ENCODE results near the gene SIRPA. TPM values are rescaled to one million over a fixed set of nuclear protein-coding genes. Genes with fewer than 3 reads are reported as not detected.
A peak's percentile ranks its signal among the peaks of the same experiment; 100 is the strongest.

Gene SIRPA
- total RNA-seq, 2 experiments from 2014 or later = 0.60 to 0.64 TPM

GRCh38 chr20:1876975-1877608, 18.1 kb upstream of the SIRPA start:
- Mint-ChIP-seq H3K36me3 (ENCODE audit: low read depth) (no peaks in the 10 kb centered on the region), H3K9me3 (no peaks in the 10 kb centered on the region), H3K4me1 (ENCODE audit: low read depth) (peaks cover under 1% of the 10 kb centered on the region), H3K4me3 (no peak overlapping the region), H3K27ac (no peak overlapping the region), H3K27me3 (peaks cover 16% of the 10 kb centered on the region)
- ChIA-PET POLR2A (no interaction called here), CTCF (no interaction called here)
- Histone ChIP-seq H3K9me3 (ENCODE audit: control insufficient read depth in 1 of 2, insufficient read depth in 1 of 2, low read length in 2 of 2) (no peaks in the 10 kb centered on the region), H3K27ac (ENCODE audit: low read depth in 1 of 2, low read length in 2 of 2) (no peak overlapping the region), H3K4me3 (ENCODE audit: low read length) (no peak overlapping the region), H3K27me3 (ENCODE audit: control insufficient read depth in 1 of 2, insufficient read depth in 2 of 2, low read length in 2 of 2) (peaks cover 0 to 3% of the 10 kb centered on the region in 2 experiments), H3K4me1 (ENCODE audit: insufficient read depth, low read length) (no peaks in the 10 kb centered on the region), H3K36me3 (ENCODE audit: insufficient read depth, low read length) (no peaks in the 10 kb centered on the region)
- DNase-seq (peak in 2 of 14 experiments; percentile 7 to 67), ATAC-seq (ENCODE audit: poor library complexity) (no peak)
- intact Hi-C loops (cut with DNase I, micrococcal nuclease) = no loop called here
- TF ChIP-seq CTCF (IDR thresholded peaks at IDR 0.05) = no peak

GRCh38 chr20:1877609-1878200, 17.5 kb upstream of the SIRPA start:
- H3K36me3 Mint-ChIP-seq (ENCODE audit: low read depth) = no peaks in the 10 kb centered on the region
- no peaks in the 10 kb centered on the region for H3K9me3 ChIP-seq (ENCODE audit: control insufficient read depth in 1 of 2, insufficient read depth in 1 of 2, low read length in 2 of 2)
- no peak overlapping the region for H3K27ac Mint-ChIP-seq
- ChIA-PET CTCF (no interaction called here), POLR2A (no interaction called here)
- H3K4me1 ChIP-seq (ENCODE audit: insufficient read depth, low read length) = no peaks in the 10 kb centered on the region
- no peak overlapping the region for H3K27ac ChIP-seq (ENCODE audit: low read depth in 1 of 2, low read length in 2 of 2)
- no peak for TF ChIP-seq CTCF (IDR thresholded peaks at IDR 0.05)
- ATAC-seq (ENCODE audit: poor library complexity) = no peak
- peaks cover 0 to 3% of the 10 kb centered on the region in 2 experiments for H3K27me3 ChIP-seq (ENCODE audit: control insufficient read depth in 1 of 2, insufficient read depth in 2 of 2, low read length in 2 of 2)
- intact Hi-C loops (cut with DNase I, micrococcal nuclease) = no loop called here
- peaks cover 13% of the 10 kb centered on the region for H3K27me3 Mint-ChIP-seq
- H3K4me3 ChIP-seq (ENCODE audit: low read length) = no peak overlapping the region
- DNase-seq = no peak
- no peaks in the 10 kb centered on the region for H3K36me3 ChIP-seq (ENCODE audit: insufficient read depth, low read length)
- no peak overlapping the region for H3K4me3 Mint-ChIP-seq
- no peaks in the 10 kb centered on the region for H3K9me3 Mint-ChIP-seq
- peaks cover 5% of the 10 kb centered on the region for H3K4me1 Mint-ChIP-seq (ENCODE audit: low read depth)

- Histone ChIP-seq H3K9me3 (ENCODE audit: control insufficient read depth in 1 of 2, insufficient read depth in 1 of 2, low read length in 2 of 2) (no peaks in the 10 kb centered on the region), H3K4me1 (ENCODE audit: insufficient read depth, low read length) (peaks cover 7% of the 10 kb centered on the region), H3K27ac (ENCODE audit: low read depth in 1 of 2, low read length in 2 of 2) (no peak overlapping the region), H3K4me3 (ENCODE audit: low read length) (no peak overlapping the region), H3K27me3 (ENCODE audit: control insufficient read depth in 1 of 2, insufficient read depth in 2 of 2, low read length in 2 of 2) (peaks cover 0 to 3% of the 10 kb centered on the region in 2 experiments), H3K36me3 (ENCODE audit: insufficient read depth, low read length) (no peaks in the 10 kb centered on the region)
- ChIA-PET CTCF (no interaction called here), POLR2A (no interaction called here)
- Mint-ChIP-seq H3K27ac (no peak overlapping the region), H3K4me1 (ENCODE audit: low read depth) (peaks cover 16% of the 10 kb centered on the region), H3K4me3 (no peak overlapping the region), H3K36me3 (ENCODE audit: low read depth) (no peaks in the 10 kb centered on the region), H3K27me3 (peaks cover 5% of the 10 kb centered on the region), H3K9me3 (no peaks in the 10 kb centered on the region)
- intact Hi-C loops (cut with DNase I, micrococcal nuclease) = no loop called here
- no peak for DNase-seq
- no peak for ATAC-seq (ENCODE audit: poor library complexity)
- TF ChIP-seq CTCF (IDR thresholded peaks at IDR 0.05) = no peak
Measured at GRCh38 chr20:1879369-1879768, 15.8 kb upstream of the SIRPA start.
